Measurements from ENCODE around the gene SYCP1. TPM values are rescaled to one million over a fixed set of nuclear protein-coding genes. Genes with fewer than 3 reads are reported as not detected.

SYCP1 gene
- total and polyA plus RNA-seq, 2 of the 13 experiments (the other 11 are each of a cell fraction or from before 2014, with no cell fraction given) = not detected

DNA sequence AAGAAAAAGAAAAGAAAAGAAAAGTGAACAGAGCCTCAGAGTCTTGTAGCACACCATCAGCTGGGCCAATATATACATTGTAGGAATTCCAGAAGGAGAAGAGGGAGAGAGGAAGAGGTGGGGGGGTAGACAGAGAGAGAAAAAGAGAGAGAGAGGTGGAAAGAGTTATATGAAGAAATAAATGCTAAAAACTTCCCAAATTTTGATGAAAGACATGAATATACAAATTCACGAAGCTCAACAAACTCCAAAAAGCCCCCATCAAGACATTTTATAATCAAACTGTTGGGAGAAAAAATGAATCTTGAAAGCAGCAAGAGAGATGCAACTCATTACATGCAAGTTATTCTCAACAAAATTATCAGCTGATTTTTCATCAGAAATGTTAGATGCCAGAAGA is 133.4 kb downstream of the SYCP1 start:
- ATAC-seq (no peak), DNase-seq (ENCODE audit: low spot score) (no peak), FAIRE-seq (no peak)
- Histone ChIP-seq H3K27me3 (ENCODE audit: control insufficient read depth in 1 of 2, insufficient read depth in 2 of 2, low read length in 2 of 2) (no peaks in the 10 kb centered on the region; a peak in 1 of 5 replicates), H3K9me3 (ENCODE audit: low read length) (peaks cover 19% of the 10 kb centered on the region), H3K4me2 (ENCODE audit: low read depth, low read length) (no peak overlapping the region), H3K4me3 (replicated peaks in 1 of 3; ENCODE audit: insufficient read depth in 1 of 3, low read depth in 2 of 3, low read length in 3 of 3) (no peak overlapping the region), H4K20me1 (ENCODE audit: insufficient read depth, low read length) (no peaks in the 10 kb centered on the region), H3K36me3 (replicated peaks in 1 of 2; ENCODE audit: control insufficient read depth in 1 of 2, insufficient read depth in 2 of 2, low read length in 2 of 2) (no peaks in the 10 kb centered on the region), H3K4me1 (ENCODE audit: insufficient read depth, low read length) (no peaks in the 10 kb centered on the region), H3K9ac (ENCODE audit: insufficient read depth, low read depth, low read length) (no peak overlapping the region), H3K79me2 (ENCODE audit: insufficient read depth, low read length) (no peaks in the 10 kb centered on the region), H2AFZ (ENCODE audit: low read length) (no peak overlapping the region), H3K27ac (ENCODE audit: extremely low read length, insufficient read depth, low read length) (no peak overlapping the region)
- in situ Hi-C loops (cut with HindIII; ENCODE audit: extremely low pct_ligation_motif_present, low pct_unique_long_range_greater_than_20kb) (no loop called here), intact Hi-C loops (cut with micrococcal nuclease; ENCODE audit: unreplicated experiment) (no loop called here)
- TF ChIP-seq ZNF709 (CRISPR knock-in tag; IDR thresholded peaks at IDR 0.05) (no peak), ZFP90 (CRISPR knock-in tag; IDR thresholded peaks at IDR 0.05; ENCODE audit: borderline replicate concordance) (no peak), MAX (IDR thresholded peaks at IDR 0.05) (no peak), ZNF773 (CRISPR knock-in tag; IDR thresholded peaks at IDR 0.05; ENCODE audit: borderline replicate concordance) (no peak), PHB2 (IDR thresholded peaks at IDR 0.05; ENCODE audit: partially characterized antibody) (no peak), ZFP91 (CRISPR knock-in tag; IDR thresholded peaks at IDR 0.05; ENCODE audit: borderline replicate concordance) (no peak), MXI1 (IDR thresholded peaks at IDR 0.05; ENCODE audit: borderline replicate concordance, low read depth, low read length) (no peak), GABPB1 (CRISPR knock-in tag; IDR thresholded peaks at IDR 0.05) (no peak), ZBTB46 (CRISPR knock-in tag; IDR thresholded peaks at IDR 0.05; ENCODE audit: borderline replicate concordance) (no peak), MAFK (conservative IDR thresholded peaks at IDR 0.05 in 1 of 2, IDR thresholded peaks at IDR 0.05 in 1 of 2; ENCODE audit: low read length in 2 of 2) (no peak), SMYD3 (CRISPR knock-in tag; IDR thresholded peaks at IDR 0.05) (no peak), ZBTB2 (CRISPR knock-in tag; IDR thresholded peaks at IDR 0.05; ENCODE audit: low read depth) (no peak)
- POLR2A ChIA-PET = no interaction called here
- BruUV-seq (replicated peaks) = no TSS peak
- CTCF ChIA-PET (ENCODE audit: low intra/inter-chr PET ratio, low total read pairs) = no interaction called here
- WGBS (ENCODE audit: low lambda C conversion rate) = 3% methylated on average over 1 of the region's 1 CpG
